Gastroesophageal sphincter (tissue), 4 donors: ENCODE measurements around the gene ALOXE3. TPM values are rescaled to one million over a fixed set of nuclear protein-coding genes. Genes with fewer than 3 reads are reported as not detected.
A peak's percentile ranks its signal among the peaks of the same experiment; 100 is the strongest.

Experiments used
- ATAC-seq: fragments of 150-250 bp; one replicate; pipeline ENCODE4 v1.9.1; 2016; ENCODE audit warnings: mild to moderate bottlenecking, moderate library complexity
- H3K27ac ChIP-seq, 4 donors: fragments of 200-600 bp; sonication (generic) in 3 of 4; 1 replicate in 3 of 4; 2 replicates in 1 of 4; pipeline ENCODE4 v1.5.1; 2016 to 2019
- H3K27me3 ChIP-seq: fragments of 200-600 bp; sonication (generic); one replicate; pipeline ENCODE4 v1.5.1; 2019
- H3K36me3 ChIP-seq, 2 donors: fragments of 200-600 bp; sonication (generic); one replicate each; pipeline ENCODE4 v1.5.1; 2019; ENCODE audit warnings: control low read depth in 1 of 2
- H3K4me1 ChIP-seq, 3 donors: fragments of 200-600 bp; sonication (generic); 1 replicate in 2 of 3; 2 replicates in 1 of 3; pipeline ENCODE4 v1.5.1; 2016 to 2019; ENCODE audit warnings: control low read depth in 2 of 3
- H3K4me3 ChIP-seq, 2 donors: fragments of 200-600 bp; sonication (generic); one replicate each; pipeline ENCODE4 v1.5.1; 2019; ENCODE audit warnings: mild to moderate bottlenecking in 1 of 2, moderate library complexity in 1 of 2
- H3K9me3 ChIP-seq, 3 donors: fragments of 200-600 bp; sonication (generic); one replicate each; pipeline ENCODE4 v1.5.1; 2017 to 2019; ENCODE audit warnings: control low read depth in 2 of 3
- EP300 ChIP-seq: sonication (generic); formaldehyde crosslinking; IDR thresholded peaks from one replicate; pipeline ENCODE4 v1.6.1; 2017; ENCODE audit warnings: antibody characterized with exemption, mild to moderate bottlenecking
- POLR2A ChIP-seq, 2 donors: fragments of 450-650 bp; IDR thresholded peaks; one replicate each; pipeline ENCODE4 v1.6.1; 2017; ENCODE audit warnings: antibody characterized with exemption in 2 of 2, mild to moderate bottlenecking in 2 of 2, moderate library complexity in 1 of 2
- POLR2AphosphoS5 ChIP-seq: sonication (generic); formaldehyde crosslinking; IDR thresholded peaks from one replicate; pipeline ENCODE4 v1.6.1; 2017; ENCODE audit warnings: antibody characterized with exemption
- WGBS, 2 donors: methylation state at CpG; one replicate each; pipeline ENCODE4 v1.1.5; 2018; ENCODE audit warnings: low coverage in 1 of 2; 5-methylcytosine and 5-hydroxymethylcytosine counted together
- total RNA-seq, 4 donors: library from RNA; depleted of rRNA; stranded (reverse); fragments of >200 nt; gene quantifications; one replicate each; pipeline ENCODE4 v1.1.0, GENCODE V29; 2016
- TF ChIP-seq, protein P1 (sequence below), 4 experiments: fragments of 200-600 bp in 2 of 4; fragments of 450-650 bp in 2 of 4; sonication (generic) in 1 of 4; IDR thresholded peaks; one replicate each; pipeline ENCODE4 v1.5.1; 2017 to 2019; ENCODE audit warnings: antibody characterized with exemption in 4 of 4, mild to moderate bottlenecking in 2 of 4, moderate library complexity in 2 of 4

ALOXE3 gene
- total RNA-seq, 4 donors from 2014 or later, result 0.37 TPM; not detected in 3

DNA sequence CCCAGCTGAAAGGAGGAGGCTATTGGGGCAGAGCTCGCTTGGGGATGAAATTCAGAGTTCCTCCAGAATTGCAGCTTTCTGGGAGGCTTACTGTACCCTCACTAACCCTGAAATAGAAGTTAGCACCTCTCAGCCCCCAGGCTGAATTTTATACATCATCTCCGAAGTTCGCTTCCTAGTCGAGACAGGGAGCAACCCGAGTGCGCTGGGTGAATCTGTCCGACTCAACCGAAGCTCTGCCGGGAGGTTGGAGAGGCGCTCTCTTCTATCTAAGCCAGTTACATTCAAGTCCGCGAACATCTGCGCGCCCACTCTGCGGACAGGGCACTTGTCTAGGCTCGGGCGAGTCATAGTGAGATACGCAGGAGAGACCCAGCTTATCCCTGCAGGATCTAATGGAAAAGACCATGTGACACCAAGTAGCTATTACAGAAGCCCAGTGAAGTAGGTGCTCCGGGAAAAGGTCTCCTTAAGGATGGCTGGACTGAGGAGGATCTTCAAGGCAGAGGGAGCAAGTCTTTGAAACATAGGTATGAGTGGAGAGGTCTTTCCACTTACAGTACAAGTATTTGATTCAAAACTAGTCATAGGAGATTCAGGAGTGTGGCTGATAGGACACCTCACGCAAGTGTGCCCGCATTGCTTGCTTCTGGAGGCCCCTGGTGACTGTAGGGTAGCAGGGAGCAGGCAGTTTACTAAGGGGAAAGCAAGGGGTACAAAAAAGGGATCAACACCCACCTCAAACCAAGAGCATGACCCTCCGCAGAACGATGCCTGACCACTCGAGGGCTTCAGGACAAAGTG lies 6.2 kb upstream of the ALOXE3 start:
- no peak overlapping the region for H3K27ac ChIP-seq
- 0 to 6% methylated on average over 1 to 10 of the region's 24 CpGs for WGBS, 2 donors
- no peaks in the 10 kb centered on the region for H3K9me3 ChIP-seq
- no peak for ATAC-seq
- H3K4me1 ChIP-seq, result peaks cover 2 to 81% (median 63%) of the 10 kb centered on the region in 3 donors
- H3K36me3 ChIP-seq, result no peaks in the 10 kb centered on the region
- no peak for TF ChIP-seq POLR2AphosphoS5
- no peak for TF ChIP-seq EP300
- TF ChIP-seq, protein P1, sequence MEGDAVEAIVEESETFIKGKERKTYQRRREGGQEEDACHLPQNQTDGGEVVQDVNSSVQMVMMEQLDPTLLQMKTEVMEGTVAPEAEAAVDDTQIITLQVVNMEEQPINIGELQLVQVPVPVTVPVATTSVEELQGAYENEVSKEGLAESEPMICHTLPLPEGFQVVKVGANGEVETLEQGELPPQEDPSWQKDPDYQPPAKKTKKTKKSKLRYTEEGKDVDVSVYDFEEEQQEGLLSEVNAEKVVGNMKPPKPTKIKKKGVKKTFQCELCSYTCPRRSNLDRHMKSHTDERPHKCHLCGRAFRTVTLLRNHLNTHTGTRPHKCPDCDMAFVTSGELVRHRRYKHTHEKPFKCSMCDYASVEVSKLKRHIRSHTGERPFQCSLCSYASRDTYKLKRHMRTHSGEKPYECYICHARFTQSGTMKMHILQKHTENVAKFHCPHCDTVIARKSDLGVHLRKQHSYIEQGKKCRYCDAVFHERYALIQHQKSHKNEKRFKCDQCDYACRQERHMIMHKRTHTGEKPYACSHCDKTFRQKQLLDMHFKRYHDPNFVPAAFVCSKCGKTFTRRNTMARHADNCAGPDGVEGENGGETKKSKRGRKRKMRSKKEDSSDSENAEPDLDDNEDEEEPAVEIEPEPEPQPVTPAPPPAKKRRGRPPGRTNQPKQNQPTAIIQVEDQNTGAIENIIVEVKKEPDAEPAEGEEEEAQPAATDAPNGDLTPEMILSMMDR (IDR thresholded peaks at IDR 0.05), result no peak
- no peak for TF ChIP-seq POLR2A (IDR thresholded peaks at IDR 0.05)
- peaks cover 77% of the 10 kb centered on the region for H3K27me3 ChIP-seq
- peak overlapping the region in 1 of 2 donors; percentile 75 for H3K4me3 ChIP-seq

DNA sequence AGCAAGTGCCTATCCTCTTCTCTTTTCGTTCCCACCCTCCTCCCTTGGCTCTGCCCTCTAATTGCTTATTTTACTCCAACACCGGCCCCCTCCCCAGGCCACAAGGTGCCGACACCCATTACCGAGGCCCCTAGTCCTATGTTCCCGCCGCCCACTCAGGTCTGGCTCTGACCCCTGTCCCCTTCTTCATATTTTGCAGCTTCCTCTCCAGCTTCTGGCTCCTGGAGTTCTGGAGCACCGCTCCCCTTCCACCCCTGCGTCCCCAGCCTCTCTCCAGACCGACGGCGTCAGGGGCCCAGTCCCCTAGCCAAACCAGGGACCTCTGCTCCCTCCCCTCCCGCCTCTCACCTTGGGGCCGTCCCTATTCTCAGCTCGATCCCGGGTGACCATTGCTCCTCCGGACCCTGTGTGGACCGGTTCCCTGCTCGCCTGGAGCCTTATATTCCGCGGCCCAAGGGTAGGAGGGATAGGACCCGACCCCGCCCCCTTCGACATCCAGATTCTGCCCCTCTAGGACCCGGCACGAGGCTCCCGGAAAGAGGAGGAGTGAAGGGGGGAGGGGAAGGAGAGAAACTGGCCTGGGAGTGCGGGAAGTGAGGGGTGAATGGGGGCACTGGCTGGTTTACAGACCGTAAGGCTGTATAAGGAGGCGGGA lies 5.5 kb upstream of the ALOXE3 start, which contains the start of gene HES7:
Gene HES7 (minus strand): TSS at position 412 of the 655 bp plus-strand sequence. CDS start 22 bp downstream, at position 390.
- TF ChIP-seq, protein P1 (IDR thresholded peaks at IDR 0.05), result no peak
- TF ChIP-seq EP300, result no peak
- TF ChIP-seq POLR2A (IDR thresholded peaks at IDR 0.05), result no peak
- TF ChIP-seq POLR2AphosphoS5, result no peak
- peak within 1 kb of the TSS in 1 of 2 donors; percentile 75 for H3K4me3 ChIP-seq
- H3K4me1 ChIP-seq, result peaks cover 2 to 82% (median 63%) of the 10 kb centered on the region in 3 donors
- ATAC-seq, result no peak
- no peaks in the 10 kb centered on the region for H3K36me3 ChIP-seq
- WGBS, 2 donors, result 0 to 3% methylated on average over 12 to 16 of the region's 29 CpGs
- H3K27ac ChIP-seq, result peak within 1 kb of the TSS in 2 of 4 donors; percentile 4 to 68
- peaks cover 70% of the 10 kb centered on the region for H3K27me3 ChIP-seq
- no peaks in the 10 kb centered on the region for H3K9me3 ChIP-seq

DNA sequence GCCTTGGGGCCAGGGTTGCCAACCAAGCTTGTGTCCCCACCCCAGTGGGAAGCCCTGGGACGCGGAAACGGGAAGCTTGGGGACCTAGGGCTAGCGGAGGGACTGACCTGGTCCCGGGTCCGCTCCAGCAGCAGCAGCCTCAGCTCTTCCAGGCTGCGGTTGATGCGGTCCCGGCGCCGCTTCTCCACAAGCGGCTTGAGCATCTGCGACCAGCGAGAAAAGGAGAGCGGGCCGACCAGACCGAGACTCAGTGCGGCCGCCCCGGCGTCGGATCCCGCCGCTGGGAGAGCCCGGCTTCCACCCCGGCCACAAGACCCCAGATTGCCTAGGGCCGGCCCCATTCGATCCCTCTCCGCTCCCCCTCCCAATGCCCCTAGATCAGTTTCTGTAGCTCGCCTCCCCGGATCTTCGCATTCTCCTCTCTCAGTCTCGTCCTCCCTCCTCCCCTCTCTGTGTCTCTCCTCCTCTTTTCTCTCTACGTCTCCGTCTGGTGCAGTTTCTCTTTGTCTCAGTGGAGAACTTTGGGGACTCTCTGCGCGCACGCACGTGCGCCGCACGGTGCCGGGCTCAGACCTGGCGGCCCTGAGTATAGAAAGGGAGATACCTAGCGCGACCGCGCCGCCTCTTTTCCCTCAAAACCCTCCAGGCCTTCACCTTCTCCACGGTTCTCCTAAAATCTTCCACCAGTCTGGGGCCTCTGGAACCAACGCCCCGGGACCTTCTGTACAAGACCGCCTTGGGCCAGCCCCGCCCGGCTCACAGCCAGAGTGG lies 4.8 kb upstream of the ALOXE3 start:
- no peak for ATAC-seq
- TF ChIP-seq POLR2A (IDR thresholded peaks at IDR 0.05) (no peak), POLR2AphosphoS5 (no peak), EP300 (no peak)
- TF ChIP-seq, protein P1 (IDR thresholded peaks at IDR 0.05), result no peak
- no peaks in the 10 kb centered on the region for H3K36me3 ChIP-seq
- peak overlapping the region in 1 of 2 donors; percentile 75 for H3K4me3 ChIP-seq
- no peaks in the 10 kb centered on the region for H3K9me3 ChIP-seq
- peaks cover 2 to 89% (median 67%) of the 10 kb centered on the region in 3 donors for H3K4me1 ChIP-seq
- 0 to 1% methylated on average over 18 to 27 of the region's 55 CpGs for WGBS, 2 donors
- H3K27me3 ChIP-seq, result peaks cover 65% of the 10 kb centered on the region
- peak overlapping the region in 2 of 4 donors; percentile 4 to 68 for H3K27ac ChIP-seq

DNA sequence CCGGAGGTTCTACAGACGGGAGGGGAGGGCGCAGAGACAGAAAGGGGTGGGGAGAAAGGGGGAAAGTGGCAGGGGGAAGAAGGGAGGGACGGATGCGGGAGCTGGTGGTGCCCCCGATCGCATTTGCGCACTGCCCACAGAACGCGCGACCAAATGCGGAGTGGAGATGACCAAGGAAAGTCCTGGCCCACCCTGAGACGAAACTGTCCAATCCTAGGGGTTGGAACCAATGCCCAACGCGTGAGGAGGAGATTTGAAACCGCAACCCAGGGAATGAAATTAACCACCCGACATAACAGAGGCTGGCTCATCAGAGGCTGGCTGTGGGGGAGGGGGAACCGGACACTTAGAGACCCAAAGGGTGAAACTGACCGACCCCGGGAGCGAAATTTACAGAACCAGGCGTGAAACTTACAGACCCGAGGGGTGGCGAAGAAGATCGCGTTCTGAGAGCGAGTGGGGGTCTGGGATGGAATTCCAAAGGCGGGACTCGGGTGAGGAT lies 4.2 kb upstream of the ALOXE3 start:
- no peaks in the 10 kb centered on the region for H3K36me3 ChIP-seq
- WGBS, 2 donors, result 1% methylated on average over 12 of the region's 29 CpGs; no CpG with 5 or more reads in 1 of the 2 donors
- H3K27ac ChIP-seq, result peak overlapping the region in 3 of 4 donors; percentile 9 to 68 (median 18)
- ATAC-seq, result no peak
- H3K4me1 ChIP-seq, result peaks cover 2 to 93% (median 74%) of the 10 kb centered on the region in 3 donors
- no peaks in the 10 kb centered on the region for H3K9me3 ChIP-seq
- peaks cover 64% of the 10 kb centered on the region for H3K27me3 ChIP-seq
- TF ChIP-seq, protein P1 (IDR thresholded peaks at IDR 0.05), result no peak
- TF ChIP-seq POLR2A (IDR thresholded peaks at IDR 0.05) (no peak), POLR2AphosphoS5 (no peak), EP300 (no peak)
- H3K4me3 ChIP-seq, result peak overlapping the region; percentile 9 to 75
